Measurements from ENCODE around the gene KCTD4.
A peak's percentile ranks its signal among the peaks of the same experiment; 100 is the strongest.
"Not testable (repeated sequence)": the region's sequence is repeated elsewhere in the genome, so short reads cannot be mapped to it uniquely, and the experiment has no call there.

KCTD4 gene

GRCh38 chr13:45215392-45216077 lies 14.7 kb upstream of the KCTD4 start:
- no peak for DNase-seq (ENCODE audit: low read depth)

DNA sequence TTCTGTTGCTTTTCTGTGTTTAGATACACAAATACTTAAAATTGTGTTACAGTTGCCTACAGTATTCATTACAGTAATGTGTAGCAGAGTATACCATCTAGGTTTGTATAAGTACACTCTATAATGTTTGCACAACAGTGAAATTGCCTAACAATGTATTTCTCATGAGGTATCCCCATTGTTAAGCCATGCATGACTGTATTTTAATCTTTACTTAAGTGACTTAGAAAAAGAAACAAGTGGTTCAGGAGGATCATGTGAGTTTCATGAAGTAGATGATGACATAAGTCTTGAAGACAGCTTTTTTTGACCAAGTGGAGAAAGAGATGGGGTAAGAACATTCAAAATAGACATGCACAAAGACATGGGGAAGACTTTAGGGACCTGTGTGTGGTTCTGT lies 8.4 kb upstream of the KCTD4 start:
- no peak for DNase-seq (ENCODE audit: low read depth)

DNA sequence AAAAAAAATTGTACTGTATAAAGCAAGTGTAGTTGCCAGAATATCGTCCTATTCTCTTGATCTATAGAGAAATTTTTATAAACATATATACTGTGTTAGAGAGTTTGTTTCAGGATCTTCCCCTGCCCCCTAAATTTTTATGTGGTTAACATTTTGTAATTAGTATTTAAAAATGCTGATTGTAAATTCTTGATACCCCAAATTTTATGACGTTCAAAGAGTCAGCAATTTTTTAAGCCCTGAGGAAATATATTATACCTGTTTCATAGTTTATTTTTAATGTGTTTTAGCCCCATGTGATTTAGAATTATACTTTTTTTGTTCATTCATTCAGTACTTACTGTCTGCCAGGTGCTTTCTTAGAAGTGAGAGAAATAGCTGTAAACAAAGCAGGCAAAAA lies 7.3 kb upstream of the KCTD4 start:
- no peak for DNase-seq (ENCODE audit: low read depth)

DNA sequence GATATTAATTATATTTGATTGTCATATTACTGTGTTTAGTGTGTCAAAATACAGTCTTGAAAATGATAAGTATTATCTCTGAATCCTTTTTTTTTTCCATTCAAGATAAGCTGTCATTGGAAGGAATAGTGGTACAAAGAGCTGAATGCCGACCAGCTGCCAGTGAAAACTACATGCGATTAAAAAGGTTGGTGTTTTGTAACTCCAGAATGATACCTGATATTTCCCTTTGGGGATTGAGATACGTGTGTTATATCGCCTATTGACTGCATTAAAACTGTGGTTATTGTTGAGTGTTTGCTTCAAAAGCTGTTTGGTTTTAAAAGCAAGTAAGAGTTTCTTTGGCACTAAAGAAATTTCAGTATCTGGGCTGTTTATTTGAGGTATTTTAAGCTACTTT lies 6.5 kb upstream of the KCTD4 start:
- no peak for DNase-seq (ENCODE audit: low read depth)

DNA sequence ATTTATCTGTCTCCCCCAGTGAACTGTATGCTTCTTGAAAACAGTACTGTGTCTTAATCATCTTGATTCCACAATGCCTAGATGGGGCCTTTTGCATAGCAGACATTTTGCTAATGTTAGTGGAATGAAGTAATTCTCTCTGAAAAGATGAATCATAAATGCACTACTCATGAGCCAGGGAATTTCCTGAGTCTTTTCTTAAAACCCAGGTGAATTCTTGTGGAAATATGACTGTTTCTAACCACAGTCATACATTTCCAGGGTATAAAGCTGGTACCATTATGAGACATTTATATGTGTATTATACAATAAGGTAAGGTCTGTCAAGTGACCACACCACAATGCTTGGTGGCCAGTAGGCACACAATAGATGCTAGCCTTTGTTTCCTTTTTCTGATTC lies 5.5 kb upstream of the KCTD4 start:
- peak; percentile 82 for DNase-seq (ENCODE audit: low read depth)

DNA sequence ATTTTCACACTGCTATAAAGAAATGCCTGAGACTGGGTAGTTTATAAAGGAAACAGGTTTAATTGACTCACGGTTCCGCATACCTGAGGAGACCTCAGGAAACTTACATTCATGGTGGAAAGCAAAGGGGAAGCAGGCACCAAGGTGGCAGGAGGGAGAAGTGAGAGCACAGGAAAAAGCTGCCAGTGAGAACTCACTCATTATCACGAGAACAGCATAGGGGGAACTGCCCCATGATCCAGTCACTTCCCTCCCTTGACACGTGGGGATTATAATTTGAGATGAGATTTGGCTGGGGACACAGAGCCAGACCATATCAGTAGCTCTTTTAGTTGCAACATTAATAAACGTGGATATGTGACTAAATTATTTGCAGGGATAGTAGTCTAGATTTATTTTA lies 4.3 kb upstream of the KCTD4 start:
- DNase-seq (ENCODE audit: low read depth): no peak

- no peak for DNase-seq (ENCODE audit: low read depth)
These were observed 1.1 kb downstream of the KCTD4 start for GRCh38 chr13:45199711-45200110.

- DNase-seq (ENCODE audit: low read depth): no peak
These were observed 1.9 kb downstream of the KCTD4 start for GRCh38 chr13:45198924-45199323.

- DNase-seq (ENCODE audit: low read depth): no peak
These were observed 2.8 kb downstream of the KCTD4 start for GRCh38 chr13:45198041-45198440.

GRCh38 chr13:45196622-45197021 lies 4.2 kb downstream of the KCTD4 start:
- no peak for DNase-seq (ENCODE audit: low read depth)

- DNase-seq (ENCODE audit: low read depth): no peak
These were observed 4.7 kb downstream of the KCTD4 start for GRCh38 chr13:45196096-45196495.

DNA sequence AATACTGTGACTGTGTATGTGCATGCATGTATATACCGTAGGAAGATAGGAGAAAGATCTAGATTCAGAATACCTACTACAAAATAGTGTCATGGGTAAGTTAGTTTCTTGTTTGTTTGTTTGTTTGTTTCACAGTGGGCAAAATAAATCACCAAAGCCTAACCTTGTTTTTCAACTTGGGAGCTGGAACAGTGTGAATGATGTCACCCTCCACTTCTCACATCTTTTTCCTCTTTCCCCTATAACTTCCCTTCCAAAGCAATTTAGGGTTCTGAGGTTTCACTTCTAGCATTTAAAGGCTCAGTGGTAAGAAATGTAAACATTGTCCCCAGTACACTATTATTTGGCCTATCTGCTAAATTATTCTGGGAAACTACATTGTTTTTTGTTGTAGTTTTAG lies 5.4 kb downstream of the KCTD4 start:
- no peak for DNase-seq (ENCODE audit: low read depth)

DNA sequence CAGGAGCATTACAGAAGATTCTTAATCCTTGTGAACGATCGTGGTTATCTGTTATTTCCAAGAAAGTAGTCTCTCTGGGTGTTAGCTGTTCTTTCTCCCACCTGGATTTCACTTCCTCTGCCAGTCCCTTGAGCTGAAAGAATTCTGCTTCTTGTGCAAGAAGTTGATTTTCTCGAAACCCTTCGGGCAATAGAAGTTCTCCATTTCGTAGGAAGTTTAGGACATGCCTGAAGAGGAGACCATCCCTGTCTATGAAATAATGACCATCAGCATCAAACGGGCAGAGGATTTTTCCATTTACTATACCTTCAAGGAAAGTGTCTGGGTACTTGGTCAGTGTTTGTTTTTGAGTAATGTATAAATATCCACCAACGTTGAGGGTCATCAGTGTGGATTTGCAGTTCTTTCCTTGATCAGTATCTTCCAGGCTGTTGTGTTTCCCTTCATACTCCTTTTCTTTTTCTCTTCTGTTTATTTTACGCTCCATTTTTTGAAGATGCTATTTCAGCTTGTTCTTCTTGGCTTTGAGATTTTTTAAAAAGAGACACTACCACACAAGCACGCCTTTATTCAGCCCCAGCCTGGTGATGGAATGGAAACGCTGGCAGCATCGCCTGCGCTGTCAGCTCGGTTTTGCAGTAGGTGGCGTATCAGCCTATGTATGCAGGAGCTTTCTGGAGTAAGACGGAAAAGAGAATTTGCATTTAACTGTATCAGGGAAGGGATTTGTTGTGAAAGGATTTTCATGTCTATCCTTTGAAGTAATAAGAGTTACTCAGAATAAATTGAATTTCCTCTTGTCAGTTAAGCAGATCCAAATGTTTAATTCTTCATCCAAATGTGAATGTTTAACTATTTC lies 6.5 kb downstream of the KCTD4 start:
- no peak for DNase-seq (ENCODE audit: low read depth)

GRCh38 chr13:45191874-45192273 lies 9.0 kb downstream of the KCTD4 start:
- DNase-seq (ENCODE audit: low read depth): no peak

DNA sequence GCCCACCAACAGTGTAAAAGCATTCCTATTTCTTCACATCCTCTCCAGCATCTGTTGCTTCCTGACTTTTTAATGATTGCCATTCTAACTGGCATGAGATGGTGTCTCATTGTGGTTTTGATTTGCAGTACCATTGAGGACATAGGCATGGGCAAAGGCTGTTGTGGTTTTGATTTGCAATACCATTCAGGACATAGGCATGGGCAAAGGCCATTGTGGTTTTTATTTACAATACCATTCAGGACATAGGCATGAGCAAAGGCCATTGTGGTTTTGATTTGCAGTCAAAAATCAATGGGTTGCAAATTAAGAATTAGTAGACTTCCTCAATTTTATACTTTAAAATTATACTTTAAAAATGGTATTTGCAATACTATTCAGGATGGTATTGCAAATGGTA lies 11.3 kb downstream of the KCTD4 start:
- peak; percentile 97 for DNase-seq (ENCODE audit: low read depth)

DNA sequence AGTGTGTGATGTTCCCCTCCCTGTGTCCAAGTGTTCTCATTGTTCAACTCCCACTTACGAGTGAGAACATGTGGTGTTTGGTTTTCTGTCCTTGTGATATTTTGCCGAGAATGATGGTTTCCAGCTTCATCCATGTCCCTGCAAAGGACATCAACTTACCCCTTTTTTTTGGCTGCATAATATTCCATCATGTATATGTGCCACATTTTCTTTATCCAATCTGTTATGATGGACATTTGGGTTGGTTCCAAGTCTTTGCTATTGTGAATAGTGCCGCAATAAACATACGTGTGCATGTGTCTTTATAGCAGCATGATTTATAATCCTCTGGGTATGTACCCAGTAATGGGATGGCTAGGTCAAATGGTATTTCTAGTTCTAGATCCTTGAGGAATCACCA lies 11.8 kb downstream of the KCTD4 start:
- not testable (repeated sequence) for DNase-seq (ENCODE audit: low read depth)

GRCh38 chr13:45185286-45185685 lies 15.6 kb downstream of the KCTD4 start:
- no peak for DNase-seq (ENCODE audit: low read depth)

GRCh38 chr13:45184693-45185092 lies 16.2 kb downstream of the KCTD4 start:
- DNase-seq (ENCODE audit: low read depth): no peak

GRCh38 chr13:45180713-45181601 lies 19.9 kb downstream of the KCTD4 start:
- DNase-seq (ENCODE audit: low read depth): no peak

- DNase-seq (ENCODE audit: low read depth): no peak
These were observed 20.5 kb downstream of the KCTD4 start for GRCh38 chr13:45180303-45180702.

- no peak for DNase-seq (ENCODE audit: low read depth)
These were observed 21.4 kb downstream of the KCTD4 start for GRCh38 chr13:45179428-45179827.

- no peak for DNase-seq (ENCODE audit: low read depth)
These were observed 22.3 kb downstream of the KCTD4 start for GRCh38 chr13:45178349-45179162.
